Vagina (tissue), 2 donors: Measurements from ENCODE around the gene SELENBP1. TPM values are rescaled to one million over a fixed set of nuclear protein-coding genes. Genes with fewer than 3 reads are reported as not detected.
"Not testable (repeated sequence)": the region's sequence is repeated elsewhere in the genome, so short reads cannot be mapped to it uniquely, and the experiment has no call there.

ENCODE experiments used
- DNase-seq, 2 donors: peaks; one replicate each; pipeline ENCODE4 v3.0.0-alpha.2; 2017; ENCODE audit errors: extremely low spot score in 2 of 2
- H3K27ac ChIP-seq: fragments of 200-600 bp; sonication (generic); one replicate; pipeline ENCODE4 v1.5.1; 2019
- H3K27me3 ChIP-seq: fragments of 200-600 bp; sonication (generic); one replicate; pipeline ENCODE4 v1.5.1; 2019
- H3K36me3 ChIP-seq, 2 donors: fragments of 200-600 bp; sonication (generic); one replicate each; pipeline ENCODE4 v1.5.1; 2017 to 2019
- H3K4me1 ChIP-seq: fragments of 200-600 bp; sonication (generic); one replicate; pipeline ENCODE4 v1.5.1; 2019
- H3K4me3 ChIP-seq, 2 donors: fragments of 200-600 bp; sonication (generic); 1 replicate in 1 of 2; 2 replicates in 1 of 2; pipeline ENCODE4 v1.5.1; 2016 to 2019
- H3K9me3 ChIP-seq: fragments of 200-600 bp; sonication (generic); one replicate; pipeline ENCODE4 v1.5.1; 2019
- CTCF ChIP-seq, 3 experiments: fragments of 450-650 bp in 2 of 3; fragments of 200-600 bp in 1 of 3; sonication (generic) in 1 of 3; IDR thresholded peaks; one replicate each; pipeline ENCODE4 v1.5.1; 2017 to 2019; ENCODE audit warnings: antibody characterized with exemption in 3 of 3, mild to moderate bottlenecking in 2 of 3, moderate library complexity in 2 of 3
- POLR2A ChIP-seq, 2 donors: fragments of 450-650 bp; IDR thresholded peaks; one replicate each; pipeline ENCODE4 v1.6.1; 2017; ENCODE audit warnings: antibody characterized with exemption in 2 of 2, mild to moderate bottlenecking in 2 of 2, moderate library complexity in 2 of 2
- POLR2AphosphoS5 ChIP-seq, 2 donors: sonication (generic); formaldehyde crosslinking; IDR thresholded peaks; one replicate each; pipeline ENCODE4 v1.9.0; 2017; ENCODE audit warnings: antibody characterized with exemption in 2 of 2, mild to moderate bottlenecking in 2 of 2, low read depth in 1 of 2; ENCODE audit not compliant: insufficient read depth in 1 of 2
- intact Hi-C: fragments of 100-400 bp; cut with DNase I; formaldehyde crosslinking; loops from one replicate; pipeline ENCODE4 v1.15.1; 2023
- total RNA-seq: library from RNA; depleted of rRNA; stranded (reverse); fragments of >200 nt; gene quantifications from one replicate; pipeline ENCODE4 v1.2.3, GENCODE V29; 2016

The SELENBP1 gene
- total RNA-seq, 1 donor from 2014 or later: 30.9 TPM

GRCh38 chr1:151393583-151393982 lies 21.1 kb upstream of the SELENBP1 start:
- no peak overlapping the region for H3K27ac ChIP-seq
- intact Hi-C loops: no loop called here
- H3K4me1 ChIP-seq: no peaks in the 10 kb centered on the region
- no peaks in the 10 kb centered on the region for H3K9me3 ChIP-seq
- DNase-seq: no peak
- no peaks in the 10 kb centered on the region for H3K27me3 ChIP-seq
- no peaks in the 10 kb centered on the region for H3K36me3 ChIP-seq
- no peak overlapping the region for H3K4me3 ChIP-seq
- TF ChIP-seq POLR2AphosphoS5 (IDR thresholded peaks at IDR 0.05; ENCODE audit: insufficient read depth in 1 of 2, low read depth in 1 of 2) (no peak), CTCF (IDR thresholded peaks at IDR 0.05) (no peak)

- no peak for TF ChIP-seq POLR2A (IDR thresholded peaks at IDR 0.05)
- no peak for TF ChIP-seq CTCF (IDR thresholded peaks at IDR 0.05)
- no peak for TF ChIP-seq POLR2AphosphoS5 (IDR thresholded peaks at IDR 0.05; ENCODE audit: insufficient read depth in 1 of 2, low read depth in 1 of 2)
- intact Hi-C loops: no loop called here
- no peaks in the 10 kb centered on the region for H3K36me3 ChIP-seq
- no peaks in the 10 kb centered on the region for H3K9me3 ChIP-seq
- no peak overlapping the region for H3K27ac ChIP-seq
- DNase-seq: no peak
- H3K27me3 ChIP-seq: no peaks in the 10 kb centered on the region
- H3K4me1 ChIP-seq: no peaks in the 10 kb centered on the region
- no peak overlapping the region for H3K4me3 ChIP-seq
Observed at GRCh38 chr1:151391079-151391563, 18.6 kb upstream of the SELENBP1 start.

GRCh38 chr1:151390221-151391078 lies 17.9 kb upstream of the SELENBP1 start:
- H3K9me3 ChIP-seq, H3K27me3 ChIP-seq, H3K27ac ChIP-seq, DNase-seq, intact Hi-C loops, H3K4me3 ChIP-seq, H3K36me3 ChIP-seq, H3K4me1 ChIP-seq: not testable (repeated sequence)

- Histone ChIP-seq H3K27ac (no peak overlapping the region), H3K36me3 (no peaks in the 10 kb centered on the region), H3K9me3 (no peaks in the 10 kb centered on the region), H3K4me1 (no peaks in the 10 kb centered on the region), H3K4me3 (no peak overlapping the region), H3K27me3 (no peaks in the 10 kb centered on the region)
- intact Hi-C loops: no loop called here
- no peak for DNase-seq
- TF ChIP-seq POLR2A (IDR thresholded peaks at IDR 0.05): no peak
Observed at GRCh38 chr1:151386002-151386401, 13.5 kb upstream of the SELENBP1 start.

- H3K36me3 ChIP-seq: no peaks in the 10 kb centered on the region
- H3K4me1 ChIP-seq: no peaks in the 10 kb centered on the region
- no peaks in the 10 kb centered on the region for H3K27me3 ChIP-seq
- no peak overlapping the region for H3K27ac ChIP-seq
- H3K9me3 ChIP-seq: no peaks in the 10 kb centered on the region
- TF ChIP-seq POLR2AphosphoS5 (IDR thresholded peaks at IDR 0.05; ENCODE audit: insufficient read depth in 1 of 2, low read depth in 1 of 2): no peak
- no peak for TF ChIP-seq POLR2A (IDR thresholded peaks at IDR 0.05)
- TF ChIP-seq CTCF (IDR thresholded peaks at IDR 0.05): no peak
- no peak for DNase-seq
- H3K4me3 ChIP-seq: no peak overlapping the region
- intact Hi-C loops: no loop called here
Observed at GRCh38 chr1:151384584-151384983, 12.1 kb upstream of the SELENBP1 start.

- Histone ChIP-seq H3K9me3 (no peaks in the 10 kb centered on the region), H3K36me3 (no peaks in the 10 kb centered on the region), H3K4me1 (peaks cover 20% of the 10 kb centered on the region), H3K27ac (no peak overlapping the region), H3K27me3 (no peaks in the 10 kb centered on the region), H3K4me3 (no peak overlapping the region)
- DNase-seq: no peak
- intact Hi-C loops: no loop called here
- TF ChIP-seq POLR2AphosphoS5 (IDR thresholded peaks at IDR 0.05; ENCODE audit: insufficient read depth in 1 of 2, low read depth in 1 of 2) (peak in 1 of 2 donors; percentile 29), POLR2A (IDR thresholded peaks at IDR 0.05) (no peak), CTCF (IDR thresholded peaks at IDR 0.05) (no peak)
Observed at GRCh38 chr1:151377150-151377884, 4.8 kb upstream of the SELENBP1 start.
